OCI-LY1 (cell line): ENCODE data around the gene ABHD3.
"Not testable (repeated sequence)": the region's sequence is repeated elsewhere in the genome, so short reads cannot be mapped to it uniquely, and the experiment has no call there.

Source experiments
- H2AFZ ChIP-seq: fragments of 200-600 bp; sonication (generic), shearing (Covaris generic); 2 replicates; pipeline ENCODE4 v1.6.0; 2014; ENCODE audit warnings: antibody characterized with exemption, mild to moderate bottlenecking, low read length
- H3F3A ChIP-seq: fragments of 200-600 bp; sonication (generic), shearing (Covaris generic); 2 replicates; pipeline ENCODE4 v1.6.0; 2014; ENCODE audit warnings: mild to moderate bottlenecking, antibody characterized with exemption, low read length, moderate library complexity; ENCODE audit not compliant: insufficient read depth
- H3K27ac ChIP-seq: fragments of 200-600 bp; sonication (generic); 2 replicates; pipeline ENCODE4 v1.5.1; 2014; ENCODE audit warnings: low read length, mixed run types, mild to moderate bottlenecking, low read depth; ENCODE audit not compliant: poor library complexity, severe bottlenecking
- H3K27me3 ChIP-seq: fragments of 200-600 bp; sonication (generic); 2 replicates; pipeline ENCODE4 v1.6.0; 2014; ENCODE audit warnings: antibody characterized with exemption, mild to moderate bottlenecking, low read length, moderate library complexity; ENCODE audit not compliant: insufficient read depth
- H3K36me3 ChIP-seq: fragments of 200-600 bp; sonication (generic); 2 replicates; pipeline ENCODE4 v1.6.1; 2014; ENCODE audit warnings: mild to moderate bottlenecking, antibody characterized with exemption, low read length, moderate library complexity, mixed read lengths; ENCODE audit not compliant: insufficient read depth
- H3K4me1 ChIP-seq: fragments of 200-600 bp; sonication (generic); 2 replicates; pipeline ENCODE4 v1.5.1; 2014; ENCODE audit warnings: mild to moderate bottlenecking, low read length, moderate library complexity; ENCODE audit not compliant: insufficient read depth, severe bottlenecking
- H3K4me2 ChIP-seq: fragments of 200-600 bp; sonication (generic), shearing (Covaris generic); 2 replicates; pipeline ENCODE4 v1.6.1; 2014; ENCODE audit warnings: low read length
- H3K4me3 ChIP-seq: fragments of 200-600 bp; sonication (generic); 2 replicates; pipeline ENCODE4 v1.5.1; 2014; ENCODE audit warnings: low read length, low read depth, mild to moderate bottlenecking, mixed read lengths; ENCODE audit not compliant: poor library complexity, severe bottlenecking
- H3K79me2 ChIP-seq: fragments of 200-600 bp; shearing (Covaris generic); 2 replicates; pipeline ENCODE4 v1.6.1; 2016; ENCODE audit warnings: mixed run types, low read length, mixed read lengths; ENCODE audit not compliant: insufficient read depth
- H3K9ac ChIP-seq: fragments of 200-600 bp; sonication (generic), shearing (Covaris generic); 2 replicates; pipeline ENCODE4 v1.6.1; 2014; ENCODE audit warnings: mild to moderate bottlenecking, low read length, mixed read lengths
- H3K9me2 ChIP-seq: fragments of 200-600 bp; sonication (generic), shearing (Covaris generic); 2 replicates; pipeline ENCODE4 v1.6.1; 2014; ENCODE audit warnings: low read depth, mild to moderate bottlenecking, low read length, mixed read lengths
- H3K9me3 ChIP-seq: fragments of 200-600 bp; shearing (Covaris generic); 2 replicates; pipeline ENCODE4 v1.6.1; 2014; ENCODE audit warnings: low read length, mixed read lengths
- H4K20me1 ChIP-seq: fragments of 200-600 bp; sonication (generic), shearing (Covaris generic); 2 replicates; pipeline ENCODE4 v1.6.0; 2016; ENCODE audit warnings: mild to moderate bottlenecking, low read length; ENCODE audit not compliant: insufficient read depth
- CTCF ChIP-seq: fragments of 200-600 bp; sonication (generic), shearing (Covaris generic); IDR thresholded peaks from 2 replicates; pipeline ENCODE4 v1.5.1; 2017; ENCODE audit warnings: mild to moderate bottlenecking, antibody characterized with exemption, low read length, moderate library complexity, mixed read lengths
- EZH2 ChIP-seq: fragments of 200-600 bp; sonication (generic), shearing (Covaris generic); IDR thresholded peaks from 2 replicates; pipeline ENCODE4 v1.8.0; 2017; ENCODE audit warnings: borderline replicate concordance, mixed run types, mild to moderate bottlenecking, antibody characterized with exemption, low read length, moderate library complexity, mixed read lengths

Gene ABHD3

GRCh38 chr18:21686282-21687105 is 18.1 kb downstream of the ABHD3 start:
- H3K36me3 ChIP-seq: peaks cover 88% of the 10 kb centered on the region

DNA sequence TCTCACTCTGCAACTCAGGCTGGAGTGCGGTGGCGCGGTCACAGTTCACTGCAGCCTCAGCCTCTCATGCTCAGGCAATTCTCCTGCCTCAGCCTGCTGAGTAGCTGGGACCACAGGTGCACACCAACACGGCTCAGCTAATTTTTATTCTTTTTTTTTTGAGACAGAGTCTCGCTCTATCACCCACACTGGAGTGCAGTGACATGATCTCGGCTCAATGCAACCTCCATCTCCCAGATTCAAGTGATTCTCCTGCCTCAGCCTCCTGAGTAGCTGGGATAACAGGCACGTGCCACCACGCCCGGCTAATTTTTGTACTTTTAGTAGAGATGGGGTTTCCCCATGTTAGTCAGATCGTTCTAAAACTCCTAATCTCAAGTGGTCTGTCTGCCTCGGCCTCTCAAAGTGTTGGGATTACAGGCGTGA is 19.0 kb downstream of the ABHD3 start:
- H3K79me2 ChIP-seq, H3K9me2 ChIP-seq, H3F3A ChIP-seq, H4K20me1 ChIP-seq, H3K4me3 ChIP-seq, H3K9me3 ChIP-seq, H2AFZ ChIP-seq, H3K27me3 ChIP-seq: not testable (repeated sequence)
- peaks cover 88% of the 10 kb centered on the region for H3K36me3 ChIP-seq
- H3K4me1 ChIP-seq: peaks cover 48% of the 10 kb centered on the region
- H3K27ac ChIP-seq: peak overlapping the region; percentile 87
- peak overlapping the region; percentile 42 for H3K4me2 ChIP-seq
- H3K9ac ChIP-seq: peak overlapping the region; percentile 45; the same call in 1 of the 2 replicates

More at GRCh38 chr18:21686282-21687105, 18.1 kb downstream of the ABHD3 start:
- Histone ChIP-seq H3K9me2 (no peaks in the 10 kb centered on the region), H3F3A (0 out of 2 replicates have a peak, but pooled peaks cover 5% of the 10 kb centered on the region), H3K27ac (peak overlapping the region; percentile 87), H3K4me2 (peak overlapping the region; percentile 42), H3K79me2 (0 out of 2 replicates have a peak, but pooled peaks cover 8% of the 10 kb centered on the region), H3K27me3 (no peaks in the 10 kb centered on the region), H3K9ac (peak overlapping the region; percentile 45; the same call in 1 of the 2 replicates), H2AFZ (no peak overlapping the region), H4K20me1 (no peaks in the 10 kb centered on the region), H3K4me3 (no peak overlapping the region), H3K4me1 (peaks cover 48% of the 10 kb centered on the region), H3K9me3 (peaks cover 3% of the 10 kb centered on the region; the same call in 1 of the 2 replicates)
- TF ChIP-seq EZH2: no peak
- no peak for TF ChIP-seq CTCF

GRCh38 chr18:21684731-21685130 is 19.8 kb downstream of the ABHD3 start:
- peaks cover 48% of the 10 kb centered on the region for H3K4me1 ChIP-seq
- no peak for TF ChIP-seq EZH2
- TF ChIP-seq CTCF: no peak
- H2AFZ ChIP-seq: no peak overlapping the region
- H3K79me2 ChIP-seq: 0 out of 2 replicates have a peak, but pooled peaks cover 7% of the 10 kb centered on the region
- H4K20me1 ChIP-seq: no peaks in the 10 kb centered on the region
- no peak overlapping the region for H3K4me3 ChIP-seq
- peak overlapping the region; percentile 87 for H3K27ac ChIP-seq
- peaks cover 88% of the 10 kb centered on the region for H3K36me3 ChIP-seq
- peak overlapping the region; percentile 33; the same call in 1 of the 2 replicates for H3K9ac ChIP-seq
- H3K4me2 ChIP-seq: peak overlapping the region; percentile 42
- H3K9me3 ChIP-seq: no peaks in the 10 kb centered on the region
- H3K9me2 ChIP-seq: no peaks in the 10 kb centered on the region
- H3F3A ChIP-seq: 0 out of 2 replicates have a peak, but pooled peaks cover 5% of the 10 kb centered on the region
- no peaks in the 10 kb centered on the region for H3K27me3 ChIP-seq
